Esophagus squamous epithelium (tissue), 5 donors: ENCODE data around the gene TFB1M. TPM values are rescaled to one million over a fixed set of nuclear protein-coding genes. Genes with fewer than 3 reads are reported as not detected.

Source experiments
- DNase-seq: peaks from one replicate; lab custom pipeline; 2025; lab: John Stamatoyannopoulos, UW
- H3K27ac ChIP-seq, 4 donors: fragments of 200-600 bp; sonication (generic); one replicate each; pipeline ENCODE4 v1.5.1; 2016 to 2019; ENCODE audit warnings: mild to moderate bottlenecking in 1 of 4
- H3K27me3 ChIP-seq, 4 donors: fragments of 200-600 bp; sonication (generic); 1 replicate in 3 of 4; 2 replicates in 1 of 4; pipeline versions ENCODE4 v1.5.1 to v1.6.0; 2017 to 2021; ENCODE audit warnings: antibody characterized with exemption in 1 of 4
- H3K36me3 ChIP-seq, 3 donors: fragments of 200-600 bp; sonication (generic); one replicate each; pipeline ENCODE4 v1.5.1; 2016 to 2019
- H3K4me1 ChIP-seq, 3 donors: fragments of 200-600 bp; sonication (generic); one replicate each; pipeline ENCODE4 v1.5.1; 2017 to 2019
- H3K4me3 ChIP-seq, 4 donors: fragments of 200-600 bp; sonication (generic); 1 replicate in 3 of 4; 2 replicates in 1 of 4; pipeline ENCODE4 v1.5.1; 2016 to 2019; ENCODE audit warnings: mild to moderate bottlenecking in 2 of 4, moderate library complexity in 1 of 4
- H3K9me3 ChIP-seq, 3 donors: fragments of 200-600 bp; sonication (generic); one replicate each; pipeline ENCODE4 v1.5.1; 2016 to 2019
- POLR2A ChIP-seq, 4 donors: fragments of 450-650 bp; IDR thresholded peaks; one replicate each; pipeline ENCODE4 v1.6.1; 2017; ENCODE audit warnings: antibody characterized with exemption in 4 of 4, mild to moderate bottlenecking in 4 of 4, moderate library complexity in 3 of 4
- WGBS, 2 donors: methylation state at CpG; one replicate each; pipeline ENCODE4 v1.1.5; 2018; 5-methylcytosine and 5-hydroxymethylcytosine counted together
- intact Hi-C: fragments of 100-400 bp; cut with DNase I; formaldehyde crosslinking; loops from one replicate; pipeline ENCODE4 v1.15.0; 2022
- total RNA-seq, 4 donors: library from RNA; depleted of rRNA; stranded (reverse); fragments of >200 nt; gene quantifications; one replicate each; pipeline ENCODE4 v1.1.0, GENCODE V29; 2016
- TF ChIP-seq, protein P1 (sequence below), 6 experiments: fragments of 450-650 bp in 4 of 6; fragments of 200-600 bp in 2 of 6; sonication (generic) in 2 of 6; IDR thresholded peaks; one replicate each; pipeline ENCODE4 v1.5.1; 2016 to 2019; ENCODE audit warnings: antibody characterized with exemption in 6 of 6, mild to moderate bottlenecking in 4 of 6, moderate library complexity in 4 of 6
- donor health status: DM: yes; HTN: yes; CAD: no.

TFB1M gene
- total RNA-seq, 4 donors from 2014 or later: 11.2 to 15.6 (median 11.4) TPM

DNA sequence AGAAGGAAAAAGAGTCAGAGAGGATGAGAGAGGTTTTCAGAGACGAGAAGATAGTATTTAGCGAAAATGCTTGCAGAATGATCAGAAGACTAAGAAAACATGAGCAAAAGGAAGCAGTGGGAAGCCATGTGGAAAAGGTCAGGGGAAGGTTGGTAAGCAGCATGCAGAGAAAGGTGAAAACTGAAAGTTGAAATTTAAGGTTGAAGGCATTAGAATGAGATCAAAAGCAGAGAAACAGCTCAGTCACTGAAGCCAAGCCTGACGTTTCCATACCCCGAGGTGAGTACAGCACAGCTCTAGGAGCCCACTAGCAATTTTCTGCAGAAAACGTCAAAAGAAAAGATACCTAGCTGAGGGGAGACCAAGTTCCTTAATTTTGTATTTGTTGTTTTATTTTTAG lies 19.1 kb upstream of the TFB1M start:
- Histone ChIP-seq H3K9me3 (no peaks in the 10 kb centered on the region), H3K36me3 (no peaks in the 10 kb centered on the region), H3K27ac (no peak overlapping the region), H3K27me3 (no peaks in the 10 kb centered on the region), H3K4me1 (no peaks in the 10 kb centered on the region), H3K4me3 (no peak overlapping the region)
- DNase-seq: no peak
- intact Hi-C loops: no loop called here
- TF ChIP-seq, protein P1, sequence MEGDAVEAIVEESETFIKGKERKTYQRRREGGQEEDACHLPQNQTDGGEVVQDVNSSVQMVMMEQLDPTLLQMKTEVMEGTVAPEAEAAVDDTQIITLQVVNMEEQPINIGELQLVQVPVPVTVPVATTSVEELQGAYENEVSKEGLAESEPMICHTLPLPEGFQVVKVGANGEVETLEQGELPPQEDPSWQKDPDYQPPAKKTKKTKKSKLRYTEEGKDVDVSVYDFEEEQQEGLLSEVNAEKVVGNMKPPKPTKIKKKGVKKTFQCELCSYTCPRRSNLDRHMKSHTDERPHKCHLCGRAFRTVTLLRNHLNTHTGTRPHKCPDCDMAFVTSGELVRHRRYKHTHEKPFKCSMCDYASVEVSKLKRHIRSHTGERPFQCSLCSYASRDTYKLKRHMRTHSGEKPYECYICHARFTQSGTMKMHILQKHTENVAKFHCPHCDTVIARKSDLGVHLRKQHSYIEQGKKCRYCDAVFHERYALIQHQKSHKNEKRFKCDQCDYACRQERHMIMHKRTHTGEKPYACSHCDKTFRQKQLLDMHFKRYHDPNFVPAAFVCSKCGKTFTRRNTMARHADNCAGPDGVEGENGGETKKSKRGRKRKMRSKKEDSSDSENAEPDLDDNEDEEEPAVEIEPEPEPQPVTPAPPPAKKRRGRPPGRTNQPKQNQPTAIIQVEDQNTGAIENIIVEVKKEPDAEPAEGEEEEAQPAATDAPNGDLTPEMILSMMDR (IDR thresholded peaks at IDR 0.05): no peak
- TF ChIP-seq POLR2A (IDR thresholded peaks at IDR 0.05): no peak
- 54 to 59% methylated on average over 5 of the region's 5 CpGs for WGBS, 2 donors

DNA sequence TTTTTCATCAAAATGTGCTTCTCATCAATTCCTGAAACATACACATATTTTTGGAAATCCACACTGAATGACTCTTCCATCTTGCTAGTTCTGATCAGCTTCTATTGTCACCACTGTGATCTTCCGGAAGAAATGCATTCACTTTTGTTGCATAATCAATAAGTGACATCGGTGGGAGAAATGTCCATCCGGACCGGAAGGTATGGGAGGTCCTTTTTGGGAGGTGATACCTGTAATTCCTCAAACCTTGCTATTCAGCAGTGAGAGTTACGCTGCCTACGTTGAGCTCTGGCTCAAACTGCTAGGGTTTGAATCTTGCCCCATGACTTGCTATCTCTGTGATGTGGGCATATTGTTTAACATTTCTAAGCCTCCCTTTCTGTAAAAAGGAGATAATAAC lies 16.6 kb upstream of the TFB1M start:
- no peak for DNase-seq
- Histone ChIP-seq H3K9me3 (no peaks in the 10 kb centered on the region), H3K27ac (no peak overlapping the region), H3K4me3 (no peak overlapping the region), H3K4me1 (no peaks in the 10 kb centered on the region), H3K36me3 (no peaks in the 10 kb centered on the region), H3K27me3 (no peaks in the 10 kb centered on the region)
- TF ChIP-seq POLR2A (IDR thresholded peaks at IDR 0.05): no peak
- TF ChIP-seq, protein P1 (IDR thresholded peaks at IDR 0.05): no peak
- intact Hi-C loops: no loop called here
- WGBS, 2 donors: 92 to 93% methylated on average over 6 of the region's 6 CpGs

DNA sequence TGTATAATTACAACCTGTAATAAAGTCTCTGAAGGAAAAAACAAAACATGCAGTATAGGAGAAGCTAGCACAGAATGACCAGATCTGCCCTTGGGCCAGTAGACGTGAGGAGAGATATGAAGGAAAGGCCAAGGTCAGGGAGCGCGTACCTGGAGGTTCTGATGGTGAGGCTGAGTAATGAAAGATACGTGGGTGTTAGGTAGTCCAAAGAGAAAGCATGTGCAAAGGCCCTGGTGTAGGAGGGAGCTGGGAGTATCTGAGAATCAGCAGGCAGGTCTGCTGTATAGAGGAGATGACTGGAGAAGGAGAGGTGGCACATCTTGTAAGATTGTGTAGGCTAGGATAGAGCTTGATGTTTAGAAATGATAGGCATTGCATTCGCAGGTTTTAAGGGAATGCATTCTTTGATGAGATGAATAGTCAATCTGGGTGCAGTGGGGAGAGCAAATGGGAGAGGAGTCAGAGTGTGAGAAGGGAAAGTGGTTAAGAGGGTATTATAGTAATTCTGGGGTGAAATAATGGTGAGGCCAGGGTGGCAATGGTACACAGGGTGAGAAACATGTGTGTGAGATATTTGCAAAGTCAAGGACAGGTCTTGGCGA lies 15.9 kb upstream of the TFB1M start:
- Histone ChIP-seq H3K27me3 (no peaks in the 10 kb centered on the region), H3K9me3 (no peaks in the 10 kb centered on the region), H3K4me1 (no peaks in the 10 kb centered on the region), H3K27ac (no peak overlapping the region), H3K4me3 (no peak overlapping the region), H3K36me3 (no peaks in the 10 kb centered on the region)
- 91 to 95% methylated on average over 6 of the region's 6 CpGs for WGBS, 2 donors
- DNase-seq: no peak
- intact Hi-C loops: no loop called here
- no peak for TF ChIP-seq POLR2A (IDR thresholded peaks at IDR 0.05)
- TF ChIP-seq, protein P1 (IDR thresholded peaks at IDR 0.05): no peak

DNA sequence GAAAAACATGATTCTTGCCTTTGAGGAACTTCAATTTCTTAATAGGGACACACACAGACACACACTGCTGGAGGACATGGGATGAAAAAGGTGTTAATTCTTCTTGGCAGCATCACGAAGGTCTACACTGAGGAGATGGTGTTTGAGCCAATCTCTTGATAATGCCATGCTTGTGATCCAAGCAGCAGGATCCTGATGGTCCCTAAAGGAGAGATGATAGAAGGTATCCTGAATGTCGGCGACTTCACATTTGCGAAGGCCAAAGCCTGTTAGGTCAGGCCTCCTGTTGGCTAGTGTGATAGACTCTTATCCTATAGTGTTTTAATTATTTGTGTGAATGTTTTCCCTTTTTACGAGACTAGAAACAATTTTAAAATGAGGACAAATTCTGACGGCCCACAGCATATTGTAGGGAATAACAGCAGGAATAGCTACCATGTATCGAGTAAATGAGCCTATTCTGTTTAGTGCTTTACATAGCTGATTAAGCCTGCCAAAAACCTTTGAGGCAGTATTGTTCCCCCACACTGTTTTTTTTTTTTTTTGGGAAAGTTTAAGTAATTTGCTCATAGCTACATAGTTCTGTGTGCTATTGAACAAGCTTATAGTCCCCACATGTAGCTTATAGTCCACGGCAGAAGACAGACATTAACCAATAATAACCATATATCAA lies 15.3 kb upstream of the TFB1M start:
- Histone ChIP-seq H3K36me3 (no peaks in the 10 kb centered on the region), H3K9me3 (no peaks in the 10 kb centered on the region), H3K27ac (no peak overlapping the region), H3K4me3 (no peak overlapping the region), H3K4me1 (no peaks in the 10 kb centered on the region), H3K27me3 (no peaks in the 10 kb centered on the region)
- intact Hi-C loops: no loop called here
- DNase-seq: no peak
- TF ChIP-seq POLR2A (IDR thresholded peaks at IDR 0.05): no peak
- TF ChIP-seq, protein P1 (IDR thresholded peaks at IDR 0.05): no peak
- WGBS, 2 donors: 93 to 98% methylated on average over 8 of the region's 8 CpGs
